NT2/D1 (cell line): ENCODE measurements around the gene KIFC1.

Source experiments
- SUZ12 ChIP-seq: IDR thresholded peaks from 2 replicates; pipeline ENCODE4 v1.6.1; 2011; ENCODE audit not compliant: insufficient read length, insufficient read depth; ENCODE audit errors: extremely low read depth
- YY1 ChIP-seq: IDR thresholded peaks from 2 replicates; pipeline ENCODE4 v1.6.1; 2011; ENCODE audit not compliant: insufficient read length, insufficient read depth
- ZNF274 ChIP-seq: IDR thresholded peaks from 2 replicates; pipeline ENCODE4 v1.6.1; 2011; ENCODE audit warnings: mild to moderate bottlenecking, low read depth, low read length

DNA sequence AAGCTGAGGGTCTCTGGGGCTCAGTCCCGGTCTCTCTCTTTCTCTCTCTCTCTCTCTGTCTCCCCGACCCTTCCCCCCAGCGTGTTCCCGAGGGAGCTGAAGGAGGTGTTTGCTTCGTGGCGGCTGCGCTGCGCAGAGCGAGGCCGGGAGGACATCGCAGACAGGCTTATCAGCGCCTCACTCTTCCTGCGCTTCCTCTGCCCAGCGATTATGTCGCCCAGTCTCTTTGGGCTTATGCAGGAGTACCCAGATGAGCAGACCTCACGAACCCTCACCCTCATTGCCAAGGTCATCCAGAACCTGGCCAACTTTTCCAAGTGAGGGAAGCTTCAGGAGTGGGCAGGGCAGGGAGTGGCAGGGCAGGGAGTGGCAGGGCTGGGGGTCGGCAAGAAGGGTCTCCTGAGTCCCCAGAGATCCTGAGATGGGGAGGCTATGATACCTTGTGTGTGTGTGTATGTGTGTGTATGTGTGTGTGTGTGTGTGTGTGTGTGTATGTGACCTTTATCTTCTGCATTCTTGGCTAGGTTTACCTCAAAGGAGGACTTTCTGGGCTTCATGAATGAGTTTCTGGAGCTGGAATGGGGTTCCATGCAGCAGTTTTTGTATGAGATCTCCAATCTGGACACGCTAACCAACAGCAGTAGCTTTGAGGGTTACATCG is 49.2 kb downstream of the KIFC1 start:
- TF ChIP-seq YY1 = no peak
- no peak for TF ChIP-seq ZNF274
- no peak for TF ChIP-seq SUZ12
